ENCODE data around the gene IL36G. TPM values are rescaled to one million over a fixed set of nuclear protein-coding genes. Genes with fewer than 3 reads are reported as not detected.

Gene IL36G
- total RNA-seq, 4 donors from 2014 or later, result not detected

DNA sequence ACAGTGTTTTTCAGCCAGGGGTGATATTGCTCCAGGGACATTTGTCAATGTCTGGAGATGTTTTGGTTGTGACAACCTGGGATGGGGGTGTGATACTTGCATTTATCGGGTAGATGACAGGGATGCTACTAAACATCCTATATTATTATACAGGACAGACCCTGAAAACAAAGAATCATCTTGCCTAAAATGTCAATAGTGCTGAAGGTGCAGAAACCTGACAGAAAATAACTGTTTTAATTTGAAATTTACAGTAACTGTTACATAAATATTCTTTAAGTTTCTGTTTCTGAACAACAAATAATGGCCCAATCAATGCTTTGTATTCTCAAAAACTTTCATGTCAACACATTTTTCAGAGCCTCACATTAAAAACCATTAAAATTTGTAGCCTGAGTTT lies 29.4 kb downstream of the IL36G start:
- intact Hi-C loops (cut with DNase I), result no loop called here
- Histone ChIP-seq H3K36me3 (no peaks in the 10 kb centered on the region), H3K9me3 (no peaks in the 10 kb centered on the region), H3K4me1 (peaks cover 0 to 4% (median 1%) of the 10 kb centered on the region in 4 donors), H3K27ac (replicated peaks in 1 of 4) (no peak overlapping the region), H3K4me3 (no peak overlapping the region), H3K27me3 (peaks cover 0 to 7% (median 0%) of the 10 kb centered on the region in 4 donors)
- 33% methylated on average over 1 of the region's 1 CpG for WGBS
- no peak for DNase-seq (ENCODE audit: extremely low spot score)
- TF ChIP-seq POLR2AphosphoS5 (IDR thresholded peaks at IDR 0.05), result no peak
- no peak for TF ChIP-seq EP300 (IDR thresholded peaks at IDR 0.05)
- TF ChIP-seq, protein P1, sequence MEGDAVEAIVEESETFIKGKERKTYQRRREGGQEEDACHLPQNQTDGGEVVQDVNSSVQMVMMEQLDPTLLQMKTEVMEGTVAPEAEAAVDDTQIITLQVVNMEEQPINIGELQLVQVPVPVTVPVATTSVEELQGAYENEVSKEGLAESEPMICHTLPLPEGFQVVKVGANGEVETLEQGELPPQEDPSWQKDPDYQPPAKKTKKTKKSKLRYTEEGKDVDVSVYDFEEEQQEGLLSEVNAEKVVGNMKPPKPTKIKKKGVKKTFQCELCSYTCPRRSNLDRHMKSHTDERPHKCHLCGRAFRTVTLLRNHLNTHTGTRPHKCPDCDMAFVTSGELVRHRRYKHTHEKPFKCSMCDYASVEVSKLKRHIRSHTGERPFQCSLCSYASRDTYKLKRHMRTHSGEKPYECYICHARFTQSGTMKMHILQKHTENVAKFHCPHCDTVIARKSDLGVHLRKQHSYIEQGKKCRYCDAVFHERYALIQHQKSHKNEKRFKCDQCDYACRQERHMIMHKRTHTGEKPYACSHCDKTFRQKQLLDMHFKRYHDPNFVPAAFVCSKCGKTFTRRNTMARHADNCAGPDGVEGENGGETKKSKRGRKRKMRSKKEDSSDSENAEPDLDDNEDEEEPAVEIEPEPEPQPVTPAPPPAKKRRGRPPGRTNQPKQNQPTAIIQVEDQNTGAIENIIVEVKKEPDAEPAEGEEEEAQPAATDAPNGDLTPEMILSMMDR (IDR thresholded peaks at IDR 0.05), result no peak
- TF ChIP-seq POLR2A (IDR thresholded peaks at IDR 0.05; ENCODE audit: low read depth), result no peak

DNA sequence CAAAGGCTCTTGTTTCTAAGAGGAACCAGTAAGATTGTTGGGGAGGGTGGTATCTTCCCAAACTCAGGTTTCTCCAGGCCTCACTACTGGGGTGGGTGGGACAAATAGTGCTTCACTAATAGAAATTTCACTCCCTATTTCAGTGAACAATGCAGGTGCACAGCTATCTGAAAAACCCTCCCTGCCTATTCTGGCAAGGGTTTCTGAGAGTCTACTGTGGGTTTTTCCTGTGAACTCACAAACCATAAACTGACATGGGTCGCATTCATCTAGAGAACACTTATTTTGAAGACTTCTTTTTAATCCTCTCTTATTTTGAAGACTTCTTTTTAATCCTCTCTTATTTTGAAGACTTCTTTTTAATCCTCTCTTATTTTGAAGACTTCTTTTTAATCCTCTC lies 31.8 kb downstream of the IL36G start:
- peaks cover 0 to 4% (median 1%) of the 10 kb centered on the region in 4 donors for H3K4me1 ChIP-seq
- DNase-seq (ENCODE audit: extremely low spot score), result no peak
- no peak overlapping the region for H3K27ac ChIP-seq (replicated peaks in 1 of 4)
- WGBS, result 56% methylated on average over 1 of the region's 1 CpG
- no peaks in the 10 kb centered on the region for H3K36me3 ChIP-seq
- intact Hi-C loops (cut with DNase I), result no loop called here
- H3K27me3 ChIP-seq, result no peaks in the 10 kb centered on the region
- TF ChIP-seq EP300 (IDR thresholded peaks at IDR 0.05), result no peak
- TF ChIP-seq, protein P1 (IDR thresholded peaks at IDR 0.05), result no peak
- no peak for TF ChIP-seq POLR2AphosphoS5 (IDR thresholded peaks at IDR 0.05)
- no peak for TF ChIP-seq POLR2A (IDR thresholded peaks at IDR 0.05; ENCODE audit: low read depth)
- no peaks in the 10 kb centered on the region for H3K9me3 ChIP-seq
- no peak overlapping the region for H3K4me3 ChIP-seq

DNA sequence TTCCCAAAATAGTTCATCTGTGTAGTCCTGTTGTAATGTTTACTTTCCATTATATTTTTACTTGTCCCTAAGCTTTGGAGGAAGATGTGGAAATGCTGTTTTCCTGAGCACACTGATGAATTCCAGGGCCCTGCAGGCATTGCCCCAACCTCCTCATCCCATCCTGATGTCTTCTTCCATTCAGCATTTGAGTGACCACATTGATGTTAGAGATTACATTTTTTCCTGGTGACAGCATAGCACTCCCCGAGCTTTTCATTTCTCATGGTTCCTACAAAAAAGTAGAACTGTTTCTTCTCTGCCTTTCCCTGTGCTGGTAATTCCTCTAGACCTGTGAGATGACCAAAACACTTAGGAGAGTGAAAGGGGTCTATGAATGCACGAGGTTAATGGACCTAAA lies 32.3 kb downstream of the IL36G start:
- peaks cover 0 to 4% (median 1%) of the 10 kb centered on the region in 4 donors for H3K4me1 ChIP-seq
- H3K27ac ChIP-seq (replicated peaks in 1 of 4), result no peak overlapping the region
- TF ChIP-seq, protein P1 (IDR thresholded peaks at IDR 0.05), result no peak
- TF ChIP-seq POLR2AphosphoS5 (IDR thresholded peaks at IDR 0.05) (no peak), POLR2A (IDR thresholded peaks at IDR 0.05; ENCODE audit: low read depth) (no peak), EP300 (IDR thresholded peaks at IDR 0.05) (no peak)
- H3K36me3 ChIP-seq, result no peaks in the 10 kb centered on the region
- intact Hi-C loops (cut with DNase I), result no loop called here
- H3K27me3 ChIP-seq, result no peaks in the 10 kb centered on the region
- no peak overlapping the region for H3K4me3 ChIP-seq
- no peaks in the 10 kb centered on the region for H3K9me3 ChIP-seq
- DNase-seq (ENCODE audit: extremely low spot score), result no peak
- WGBS, result 54% methylated on average over 2 of the region's 2 CpGs

DNA sequence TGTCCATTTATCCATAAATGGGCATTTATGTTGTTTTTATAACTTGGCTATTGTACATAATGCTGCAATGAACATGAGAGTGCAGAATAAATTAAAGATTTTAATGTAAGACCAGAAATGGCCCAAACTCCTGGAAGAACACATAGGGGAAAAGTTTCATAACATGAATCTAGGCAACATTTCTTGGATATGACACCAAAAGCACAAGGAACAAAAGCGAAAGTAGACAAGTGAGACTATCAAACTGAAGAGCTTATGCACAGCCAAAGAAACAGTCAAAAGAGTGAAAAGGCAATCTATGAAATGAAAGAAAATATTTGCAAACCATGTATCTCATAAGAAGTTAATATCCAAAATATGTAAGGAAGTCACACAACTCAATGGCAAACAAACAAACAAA lies 33.3 kb downstream of the IL36G start:
- no peak overlapping the region for H3K27ac ChIP-seq (replicated peaks in 1 of 4)
- no peak overlapping the region for H3K4me3 ChIP-seq
- peaks cover 0 to 4% (median 1%) of the 10 kb centered on the region in 4 donors for H3K4me1 ChIP-seq
- peaks cover 0 to 3% (median 1%) of the 10 kb centered on the region in 4 donors for H3K27me3 ChIP-seq
- intact Hi-C loops (cut with DNase I), result no loop called here
- 94% methylated on average over 1 of the region's 1 CpG for WGBS
- no peak for DNase-seq (ENCODE audit: extremely low spot score)
- no peaks in the 10 kb centered on the region for H3K36me3 ChIP-seq
- H3K9me3 ChIP-seq, result no peaks in the 10 kb centered on the region
- TF ChIP-seq POLR2AphosphoS5 (IDR thresholded peaks at IDR 0.05), result no peak
- TF ChIP-seq POLR2A (IDR thresholded peaks at IDR 0.05; ENCODE audit: low read depth), result no peak
- no peak for TF ChIP-seq EP300 (IDR thresholded peaks at IDR 0.05)
- TF ChIP-seq, protein P1 (IDR thresholded peaks at IDR 0.05), result no peak
